HepG2 (cell line): ENCODE results near the gene MTMR4. TPM values are rescaled to one million over a fixed set of nuclear protein-coding genes. Genes with fewer than 3 reads are reported as not detected.

Experiments used
- ATAC-seq: fragments of 200-7000 bp; cut with Tn5 transposase; 3 replicates; pipeline ENCODE4 v1.9.1; 2020; ENCODE audit warnings: mild to moderate bottlenecking, moderate library complexity
- BruUV-seq: library from RNA; stranded (reverse); fragments of 400-500 nt; replicated peaks from 2 replicates; lab custom pipeline; 2021; lab: Mats Ljungman, UMichigan
- CTCF ChIA-PET: fragments of 300-600 bp; formaldehyde crosslinking; extraction: SDS; loops from one replicate; lab custom pipeline; 2021; ENCODE audit warnings: low total read pairs, inconsistent platforms, low intra/inter-chr PET ratio; lab: Yijun Ruan, JAX
- POLR2A ChIA-PET: fragments of 350-600 bp; sonication (Branson Sonifier 250); formaldehyde crosslinking; loops from one replicate; lab custom pipeline; 2020; ENCODE audit warnings: antibody characterized with exemption, inconsistent platforms; lab: Yijun Ruan, JAX
- DNase-seq: peaks from one replicate; pipeline ENCODE4 v3.0.0-alpha.2; 2015; ENCODE audit warnings: low spot score
- FAIRE-seq: peaks from 3 replicates; lab custom pipeline; 2011; peaks lifted over from hg19 to GRCh38; lab: Jason Lieb, UNC
- H2AFZ ChIP-seq: one replicate; pipeline ENCODE4 v1.6.1; 2011; ENCODE audit warnings: low read length, inconsistent platforms
- H3K27ac ChIP-seq: fragments of 300-600 bp; 3 replicates; pipeline ENCODE4 v1.8.0; 2011; ENCODE audit warnings: mixed run types, mild to moderate bottlenecking, mixed read lengths, low read length, inconsistent platforms; ENCODE audit not compliant: insufficient read depth; ENCODE audit errors: extremely low read length
- H3K27me3 ChIP-seq, 2 experiments: fragments of 200-600 bp in 1 of 2; 2 replicates in 1 of 2; 3 replicates in 1 of 2; pipeline versions ENCODE4 v1.6.0 to v1.8.0; 2011; ENCODE audit warnings: low read length in 2 of 2, mild to moderate bottlenecking in 2 of 2, moderate library complexity in 2 of 2, inconsistent platforms in 1 of 2; ENCODE audit not compliant: insufficient read depth in 2 of 2, control insufficient read depth in 1 of 2
- H3K36me3 ChIP-seq, 2 experiments: fragments of 200-600 bp in 1 of 2; replicated peaks in 1 of 2; 2 replicates in 1 of 2; 3 replicates in 1 of 2; pipeline versions ENCODE4 v1.5.1 to v1.8.0; 2011; ENCODE audit warnings: low read length in 2 of 2, inconsistent platforms in 1 of 2; ENCODE audit not compliant: insufficient read depth in 2 of 2, control insufficient read depth in 1 of 2
- H3K4me1 ChIP-seq: 2 replicates; pipeline ENCODE4 v1.5.1; 2012; ENCODE audit warnings: low read length, inconsistent platforms; ENCODE audit not compliant: insufficient read depth
- H3K4me2 ChIP-seq: 2 replicates; pipeline ENCODE4 v1.6.0; 2011; ENCODE audit warnings: low read depth, low read length, inconsistent platforms
- H3K4me3 ChIP-seq, 3 experiments: fragments of 200-600 bp in 1 of 3; sonication (generic), shearing (Covaris generic) in 1 of 3; replicated peaks in 1 of 3; 2 replicates each; pipeline ENCODE4 v1.5.1; 2011 to 2016; ENCODE audit warnings: low read length in 3 of 3, inconsistent platforms in 2 of 3, low read depth in 2 of 3, mild to moderate bottlenecking in 2 of 3, control low read depth in 1 of 3, mixed read lengths in 1 of 3; ENCODE audit not compliant: insufficient read depth in 1 of 3
- H3K79me2 ChIP-seq: one replicate; pipeline ENCODE4 v1.6.1; 2011; ENCODE audit warnings: low read length, inconsistent platforms; ENCODE audit not compliant: insufficient read depth
- H3K9ac ChIP-seq: 2 replicates; pipeline ENCODE4 v1.6.0; 2011; ENCODE audit warnings: mild to moderate bottlenecking, low read depth, low read length, inconsistent platforms; ENCODE audit not compliant: insufficient read depth
- H3K9me3 ChIP-seq: 2 replicates; pipeline ENCODE4 v1.5.1; 2012; ENCODE audit warnings: mild to moderate bottlenecking, low read length
- H4K20me1 ChIP-seq: 2 replicates; pipeline ENCODE4 v1.6.0; 2011; ENCODE audit warnings: inconsistent platforms, mild to moderate bottlenecking, low read length, moderate library complexity; ENCODE audit not compliant: insufficient read depth
- CREB3 ChIP-seq: sonication (generic); formaldehyde crosslinking; IDR thresholded peaks from 2 replicates; pipeline ENCODE4 v1.5.0; 2020; ENCODE audit warnings: missing genetic modification reagents
- HHEX ChIP-seq: IDR thresholded peaks from 2 replicates; pipeline ENCODE4 v1.6.1; 2016; ENCODE audit warnings: control low read depth
- JUN ChIP-seq: sonication (generic); formaldehyde crosslinking; IDR thresholded peaks from 2 replicates; pipeline ENCODE4 v1.4.0; 2020; ENCODE audit warnings: mild to moderate bottlenecking, missing genetic modification reagents
- MYNN ChIP-seq: sonication (generic); formaldehyde crosslinking; IDR thresholded peaks from 2 replicates; pipeline ENCODE4 v1.4.0; 2020; ENCODE audit warnings: mild to moderate bottlenecking, low read depth, missing genetic modification reagents
- PTBP1 ChIP-seq: fragments of 200-400 bp; formaldehyde crosslinking; IDR thresholded peaks from 2 replicates; pipeline ENCODE4 v1.6.1; 2018; ENCODE audit warnings: low read length, low read depth; ENCODE audit not compliant: poor library complexity, severe bottlenecking
- SMARCC2 ChIP-seq: fragments of 450-650 bp; IDR thresholded peaks from 2 replicates; pipeline ENCODE4 v1.6.1; 2017; ENCODE audit warnings: antibody characterized with exemption, mild to moderate bottlenecking
- UBTF ChIP-seq: sonication (generic); formaldehyde crosslinking; IDR thresholded peaks from 2 replicates; pipeline ENCODE4 v1.4.0; 2020; ENCODE audit warnings: mild to moderate bottlenecking, missing genetic modification reagents
- ZNF407 ChIP-seq: sonication (generic); formaldehyde crosslinking; IDR thresholded peaks from one replicate; pipeline ENCODE4 v1.5.1; 2020; ENCODE audit warnings: mild to moderate bottlenecking, missing genetic modification reagents; ENCODE audit errors: not compliant biosample characterization
- ZNF460 ChIP-seq: sonication (generic); formaldehyde crosslinking; IDR thresholded peaks from 2 replicates; pipeline ENCODE4 v1.5.1; 2020; ENCODE audit warnings: missing genetic modification reagents, mild to moderate bottlenecking, borderline replicate concordance
- ZNF572 ChIP-seq: sonication (generic); formaldehyde crosslinking; IDR thresholded peaks from 2 replicates; pipeline ENCODE4 v1.5.1; 2020; ENCODE audit warnings: mild to moderate bottlenecking, missing genetic modification reagents
- ZNF678 ChIP-seq: sonication (generic); formaldehyde crosslinking; IDR thresholded peaks from 2 replicates; pipeline ENCODE4 v1.4.0; 2020; ENCODE audit warnings: mild to moderate bottlenecking, missing genetic modification reagents
- WGBS: methylation state at CpG from one replicate; pipeline ENCODE4 v1.1.6; 2017; ENCODE audit warnings: low lambda C conversion rate; 5-methylcytosine and 5-hydroxymethylcytosine counted together
- in situ Hi-C: cut with HindIII; loops from 2 replicates; pipeline ENCODE4 v1.10.0; 2017; ENCODE audit warnings: low pct_unique_long_range_greater_than_20kb; ENCODE audit not compliant: extremely low pct_ligation_motif_present
- intact Hi-C: fragments of 100-400 bp; cut with micrococcal nuclease; formaldehyde crosslinking; loops from one replicate; pipeline ENCODE4 v1.10.0; 2022; ENCODE audit not compliant: unreplicated experiment
- polyA plus RNA-seq, 8 experiments: library from polyadenylated mRNA; depleted of rRNA in 3 of 8; stranded (reverse) in 7 of 8; unstranded in 1 of 8; fragments of >200 nt; fragmentation: Illumina TruSeq in 4 of 8; extraction: Trizol in 4 of 8; gene quantifications; 2 replicates each; pipeline versions ENCODE4 v1.2.1 to v1.2.3, GENCODE V29; 2011 to 2016; ENCODE audit warnings: low read depth in 4 of 8, missing spikeins in 1 of 8, mixed read lengths in 1 of 8; ENCODE audit not compliant: insufficient read depth in 1 of 8
- total RNA-seq, 5 experiments: library from RNA; depleted of rRNA; stranded (reverse); fragments of >200 nt; fragmentation: Illumina TruSeq; extraction: Trizol; gene quantifications; 2 replicates each; pipeline ENCODE4 v1.2.3, GENCODE V29; 2016; ENCODE audit warnings: low read depth in 1 of 5
- TF ChIP-seq, protein P1 (sequence below): sonication (generic); formaldehyde crosslinking; IDR thresholded peaks from 2 replicates; pipeline ENCODE4 v1.8.1; 2023; ENCODE audit warnings: mild to moderate bottlenecking, moderate library complexity, missing genetic modification reagents

The MTMR4 gene
- total and polyA plus RNA-seq, 2 of the 13 experiments (the other 11 are each of a cell fraction or from before 2014, with no cell fraction given), result 62.5 to 65.1 TPM

- H3K4me2 ChIP-seq, result no peak overlapping the region; the same call in 1 of the 2 replicates
- H3K4me1 ChIP-seq, result peaks cover 57% of the 10 kb centered on the region
- no peaks in the 10 kb centered on the region for H3K36me3 ChIP-seq
- peaks cover 9 to 53% of the 10 kb centered on the region in 2 experiments; a peak in 3 of 5 replicates for H3K27me3 ChIP-seq
- BruUV-seq, result no TSS peak
- no peak overlapping the region for H3K27ac ChIP-seq
- 58% methylated on average over 2 of the region's 3 CpGs for WGBS
- intact Hi-C loops, result no loop called here
- POLR2A ChIA-PET, result interaction anchor here (1.0 to 7.8 kb wide), 2 partner anchors 100 to 162 kb away, joined by 3 to 73 read pairs; partner anchors contain the start of gene RAD51C
- H3K9me3 ChIP-seq, result no peaks in the 10 kb centered on the region
- no peak for FAIRE-seq
- peak overlapping the region in 1 of 3 experiments; percentile 68; a peak in 1 of 6 replicates for H3K4me3 ChIP-seq
- no peaks in the 10 kb centered on the region for H4K20me1 ChIP-seq
- no peaks in the 10 kb centered on the region for H3K79me2 ChIP-seq
- ATAC-seq, result no peak
- CTCF ChIA-PET, result no interaction called here
- no peak for DNase-seq
- in situ Hi-C loops, result loop anchor here (10.0 kb wide), 1 partner anchor 64 kb away; no protein-coding TSS in a partner anchor
- no peak overlapping the region for H3K9ac ChIP-seq
- no peak overlapping the region for H2AFZ ChIP-seq
- TF ChIP-seq MYNN, result no peak
- no peak for TF ChIP-seq HHEX
- 0 out of 2 replicates have a peak, but pooled peaks have one; percentile 11 for TF ChIP-seq UBTF (CRISPR knock-in tag)
- TF ChIP-seq SMARCC2, result no peak
- peak; percentile 28 for TF ChIP-seq ZNF407 (CRISPR knock-in tag)
- TF ChIP-seq, protein P1, sequence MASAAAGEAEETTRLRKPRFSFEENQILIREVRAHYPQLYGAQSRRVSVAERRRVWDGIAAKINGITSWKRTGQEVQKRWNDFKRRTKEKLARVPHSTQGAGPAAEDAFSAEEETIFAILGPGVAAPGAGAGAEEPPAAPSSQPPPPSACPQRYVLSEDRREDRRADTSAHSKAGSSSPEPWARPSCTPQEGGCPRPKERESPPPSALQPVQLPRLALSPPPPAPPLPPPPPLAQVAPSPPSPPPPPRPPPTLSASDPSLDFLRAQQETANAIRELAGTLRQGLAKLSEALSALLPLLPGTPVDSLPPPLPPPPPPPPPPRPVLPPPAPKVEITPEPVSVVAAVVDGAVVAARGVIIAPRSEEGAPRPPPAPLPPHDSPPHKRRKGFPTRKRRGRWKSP (CRISPR knock-in tag), result no peak; the same call in 1 of the 2 replicates
- TF ChIP-seq ZNF678 (CRISPR knock-in tag), result no peak
- no peak for TF ChIP-seq ZNF572
- TF ChIP-seq PTBP1, result peak; percentile 44
- TF ChIP-seq ZNF460 (CRISPR knock-in tag), result no peak
- no peak for TF ChIP-seq JUN (CRISPR knock-in tag)
- TF ChIP-seq CREB3, result no peak
Measured at GRCh38 chr17:58531122-58531521, 16.7 kb upstream of the MTMR4 start.
